ENCODE results near the gene CXXC5.
"Not testable (repeated sequence)": the region's sequence is repeated elsewhere in the genome, so short reads cannot be mapped to it uniquely, and the experiment has no call there.

The CXXC5 gene

GRCh38 chr5:139705191-139705590 is 57.0 kb downstream of the CXXC5 start:
- Mint-ChIP-seq H3K27me3 (ENCODE audit: low read depth) (peaks cover 54% of the 10 kb centered on the region), H3K4me3 (no peak overlapping the region), H3K9me3 (no peaks in the 10 kb centered on the region), H3K27ac (no peak overlapping the region), H3K4me1 (ENCODE audit: low read depth) (no peaks in the 10 kb centered on the region), H3K36me3 (ENCODE audit: low read depth) (no peaks in the 10 kb centered on the region)

GRCh38 chr5:139705655-139706587 is 57.8 kb downstream of the CXXC5 start:
- Mint-ChIP-seq H3K4me3 (no peak overlapping the region), H3K27me3 (ENCODE audit: low read depth) (peaks cover 54% of the 10 kb centered on the region), H3K9me3 (no peaks in the 10 kb centered on the region), H3K36me3 (ENCODE audit: low read depth) (no peaks in the 10 kb centered on the region), H3K27ac (no peak overlapping the region), H3K4me1 (ENCODE audit: low read depth) (peaks cover 2% of the 10 kb centered on the region)

GRCh38 chr5:139707445-139708003 is 59.4 kb downstream of the CXXC5 start:
- peaks cover 2% of the 10 kb centered on the region for H3K4me1 Mint-ChIP-seq (ENCODE audit: low read depth)

GRCh38 chr5:139708434-139708861 is 60.3 kb downstream of the CXXC5 start:
- Mint-ChIP-seq H3K4me1 (ENCODE audit: low read depth) (peaks cover 2% of the 10 kb centered on the region), H3K36me3 (ENCODE audit: low read depth) (no peaks in the 10 kb centered on the region), H3K9me3 (no peaks in the 10 kb centered on the region), H3K27me3 (ENCODE audit: low read depth) (peaks cover 54% of the 10 kb centered on the region), H3K27ac (no peak overlapping the region), H3K4me3 (no peak overlapping the region)

More at GRCh38 chr5:139707445-139708003, 59.4 kb downstream of the CXXC5 start:
- H3K27me3 Mint-ChIP-seq (ENCODE audit: low read depth): peaks cover 52% of the 10 kb centered on the region
- no peaks in the 10 kb centered on the region for H3K9me3 Mint-ChIP-seq
- no peaks in the 10 kb centered on the region for H3K36me3 Mint-ChIP-seq (ENCODE audit: low read depth)
- no peak overlapping the region for H3K4me3 Mint-ChIP-seq
- H3K27ac Mint-ChIP-seq: no peak overlapping the region

GRCh38 chr5:139708877-139709581 is 60.9 kb downstream of the CXXC5 start:
- no peaks in the 10 kb centered on the region for H3K36me3 Mint-ChIP-seq (ENCODE audit: low read depth)
- H3K27me3 Mint-ChIP-seq (ENCODE audit: low read depth): peaks cover 50% of the 10 kb centered on the region
- H3K4me1 Mint-ChIP-seq (ENCODE audit: low read depth): peaks cover 2% of the 10 kb centered on the region
- H3K4me3 Mint-ChIP-seq: no peak overlapping the region
- no peaks in the 10 kb centered on the region for H3K9me3 Mint-ChIP-seq
- no peak overlapping the region for H3K27ac Mint-ChIP-seq

GRCh38 chr5:139709582-139710318 is 61.6 kb downstream of the CXXC5 start:
- no peak overlapping the region for H3K27ac Mint-ChIP-seq
- H3K4me3 Mint-ChIP-seq: no peak overlapping the region
- H3K9me3 Mint-ChIP-seq: no peaks in the 10 kb centered on the region
- peaks cover 2% of the 10 kb centered on the region for H3K4me1 Mint-ChIP-seq (ENCODE audit: low read depth)
- peaks cover 55% of the 10 kb centered on the region for H3K27me3 Mint-ChIP-seq (ENCODE audit: low read depth)
- H3K36me3 Mint-ChIP-seq (ENCODE audit: low read depth): no peaks in the 10 kb centered on the region

- H3K4me1 Mint-ChIP-seq (ENCODE audit: low read depth): peaks cover 2% of the 10 kb centered on the region
- peak overlapping the region; percentile 46 for H3K4me3 Mint-ChIP-seq
- H3K36me3 Mint-ChIP-seq (ENCODE audit: low read depth): no peaks in the 10 kb centered on the region
- peaks cover 55% of the 10 kb centered on the region for H3K27me3 Mint-ChIP-seq (ENCODE audit: low read depth)
- no peaks in the 10 kb centered on the region for H3K9me3 Mint-ChIP-seq
- no peak overlapping the region for H3K27ac Mint-ChIP-seq
Measured at GRCh38 chr5:139710319-139711066, 62.3 kb downstream of the CXXC5 start.

GRCh38 chr5:139711067-139711905 is 63.1 kb downstream of the CXXC5 start:
- Mint-ChIP-seq H3K36me3 (ENCODE audit: low read depth) (no peaks in the 10 kb centered on the region), H3K4me3 (peak overlapping the region; percentile 64), H3K9me3 (no peaks in the 10 kb centered on the region), H3K27me3 (ENCODE audit: low read depth) (peaks cover 51% of the 10 kb centered on the region), H3K27ac (peak overlapping the region; percentile 31), H3K4me1 (ENCODE audit: low read depth) (peaks cover 2% of the 10 kb centered on the region)

GRCh38 chr5:139711906-139712224 is 63.7 kb downstream of the CXXC5 start:
- peaks cover 2% of the 10 kb centered on the region for H3K4me1 Mint-ChIP-seq (ENCODE audit: low read depth)
- no peaks in the 10 kb centered on the region for H3K36me3 Mint-ChIP-seq (ENCODE audit: low read depth)
- H3K27me3 Mint-ChIP-seq (ENCODE audit: low read depth): peaks cover 48% of the 10 kb centered on the region
- H3K9me3 Mint-ChIP-seq: no peaks in the 10 kb centered on the region
- no peak overlapping the region for H3K27ac Mint-ChIP-seq
- peak overlapping the region; percentile 64 for H3K4me3 Mint-ChIP-seq

GRCh38 chr5:139712412-139712811 is 64.3 kb downstream of the CXXC5 start:
- peaks cover 2% of the 10 kb centered on the region for H3K4me1 Mint-ChIP-seq (ENCODE audit: low read depth)
- H3K9me3 Mint-ChIP-seq: no peaks in the 10 kb centered on the region
- H3K27me3 Mint-ChIP-seq (ENCODE audit: low read depth): peaks cover 48% of the 10 kb centered on the region
- H3K27ac Mint-ChIP-seq: no peak overlapping the region
- no peak overlapping the region for H3K4me3 Mint-ChIP-seq
- H3K36me3 Mint-ChIP-seq (ENCODE audit: low read depth): no peaks in the 10 kb centered on the region

GRCh38 chr5:139713898-139714297 is 65.7 kb downstream of the CXXC5 start:
- not testable (repeated sequence) for H3K4me1 Mint-ChIP-seq (ENCODE audit: low read depth); H3K4me3 Mint-ChIP-seq; H3K36me3 Mint-ChIP-seq (ENCODE audit: low read depth); H3K9me3 Mint-ChIP-seq; H3K27ac Mint-ChIP-seq
- peaks cover 37% of the 10 kb centered on the region for H3K27me3 Mint-ChIP-seq (ENCODE audit: low read depth)

GRCh38 chr5:139717221-139717620 is 69.1 kb downstream of the CXXC5 start:
- no peaks in the 10 kb centered on the region for H3K4me1 Mint-ChIP-seq (ENCODE audit: low read depth)
- H3K27me3 Mint-ChIP-seq (ENCODE audit: low read depth): peaks cover 20% of the 10 kb centered on the region
- no peak overlapping the region for H3K4me3 Mint-ChIP-seq
- H3K27ac Mint-ChIP-seq: no peak overlapping the region
- H3K36me3 Mint-ChIP-seq (ENCODE audit: low read depth): peaks cover 2% of the 10 kb centered on the region
- H3K9me3 Mint-ChIP-seq: peaks cover 11% of the 10 kb centered on the region

- H3K4me1 Mint-ChIP-seq (ENCODE audit: low read depth); H3K27ac Mint-ChIP-seq; H3K4me3 Mint-ChIP-seq; H3K36me3 Mint-ChIP-seq (ENCODE audit: low read depth); H3K27me3 Mint-ChIP-seq (ENCODE audit: low read depth): not testable (repeated sequence)
- H3K9me3 Mint-ChIP-seq: peaks cover 11% of the 10 kb centered on the region
Measured at GRCh38 chr5:139718403-139718802, 70.3 kb downstream of the CXXC5 start.

Measured in T-helper 1 cell treated with Interleukin-12 subunit alpha and Interleukin-12 subunit beta and Interleukin-4 antibody, amounts not matched to agents 30 μg/mL and 1 μg/mL, for 36 hours (primary cell).